Effector CD4-positive, alpha-beta T cell (primary cell): ENCODE data around the gene PDCD2L.
A peak's percentile ranks its signal among the peaks of the same experiment; 100 is the strongest.
"Not testable (repeated sequence)": the region's sequence is repeated elsewhere in the genome, so short reads cannot be mapped to it uniquely, and the experiment has no call there.

Source experiments
- DNase-seq: peaks from one replicate; pipeline ENCODE4 v3.0.0-alpha.2; 2020
- total RNA-seq: gene quantifications from one replicate; lab custom pipeline; 2026; lab: John Stamatoyannopoulos, UW

Gene PDCD2L, protein sequence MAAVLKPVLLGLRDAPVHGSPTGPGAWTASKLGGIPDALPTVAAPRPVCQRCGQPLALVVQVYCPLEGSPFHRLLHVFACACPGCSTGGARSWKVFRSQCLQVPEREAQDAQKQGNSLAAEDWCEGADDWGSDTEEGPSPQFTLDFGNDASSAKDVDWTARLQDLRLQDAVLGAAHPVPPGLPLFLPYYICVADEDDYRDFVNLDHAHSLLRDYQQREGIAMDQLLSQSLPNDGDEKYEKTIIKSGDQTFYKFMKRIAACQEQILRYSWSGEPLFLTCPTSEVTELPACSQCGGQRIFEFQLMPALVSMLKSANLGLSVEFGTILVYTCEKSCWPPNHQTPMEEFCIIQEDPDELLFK
- total RNA-seq = 2.3 reads per million, percentile 5 among the genes with 10 or more reads in this experiment

DNA sequence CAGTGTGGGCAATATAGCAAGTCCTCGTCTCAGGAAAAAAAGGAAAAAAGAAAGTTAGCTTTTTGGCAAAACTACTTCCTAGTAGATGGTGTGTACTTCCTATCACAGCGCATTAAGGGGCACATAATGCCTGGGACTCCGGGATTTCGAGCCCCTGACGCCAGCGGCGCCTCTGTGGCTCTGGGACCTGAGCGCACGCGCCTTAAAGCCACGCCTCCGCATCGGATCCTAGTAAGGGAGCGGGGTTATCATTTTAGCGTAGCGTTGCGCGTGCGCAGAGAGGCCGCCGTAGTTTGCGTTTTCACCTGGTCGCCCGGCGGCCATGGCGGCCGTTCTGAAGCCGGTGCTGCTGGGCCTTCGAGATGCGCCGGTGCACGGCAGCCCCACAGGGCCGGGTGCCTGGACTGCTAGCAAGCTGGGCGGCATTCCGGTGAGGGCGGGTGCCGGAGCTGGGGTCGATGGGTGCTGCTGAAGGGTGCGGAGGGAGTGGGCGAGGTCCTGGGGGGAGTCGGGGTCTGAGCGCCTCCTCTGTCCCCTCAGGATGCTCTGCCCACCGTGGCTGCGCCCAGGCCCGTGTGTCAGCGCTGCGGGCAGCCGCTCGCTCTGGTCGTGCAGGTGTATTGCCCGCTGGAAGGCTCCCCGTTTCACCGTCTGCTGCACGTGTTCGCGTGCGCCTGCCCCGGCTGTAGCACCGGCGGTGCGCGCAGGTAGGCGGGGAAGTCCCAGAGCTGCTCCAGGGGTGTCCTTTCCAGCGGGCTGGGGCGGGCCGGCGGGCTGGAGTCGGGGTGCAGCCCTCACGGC is at the start of gene PDCD2L:
TSS of gene PDCD2L (plus strand) at position 291 of the 801 bp plus-strand sequence. CDS start at position 323, 32 bp downstream.
- peak; percentile 92 for DNase-seq

DNA sequence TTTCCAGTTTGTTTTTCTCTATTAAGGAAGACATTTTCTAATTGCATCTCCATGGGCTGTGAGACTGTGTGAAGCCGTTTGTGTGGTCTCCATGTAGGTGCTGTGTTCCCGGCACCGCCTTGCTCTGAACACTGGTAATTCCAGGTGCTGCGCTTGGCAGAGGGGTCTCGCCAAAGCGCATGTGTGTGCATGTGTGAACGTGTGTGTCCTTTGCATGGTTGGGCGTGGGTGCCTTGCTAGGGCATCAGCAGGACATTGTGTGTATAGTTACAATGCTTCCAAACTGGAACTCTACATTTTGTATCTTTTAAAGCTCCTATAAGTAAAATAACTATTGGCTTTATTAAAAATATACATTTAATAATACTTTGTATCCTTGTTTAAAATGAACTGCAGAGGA is 49.0 kb upstream of the PDCD2L start:
- no peak for DNase-seq

DNA sequence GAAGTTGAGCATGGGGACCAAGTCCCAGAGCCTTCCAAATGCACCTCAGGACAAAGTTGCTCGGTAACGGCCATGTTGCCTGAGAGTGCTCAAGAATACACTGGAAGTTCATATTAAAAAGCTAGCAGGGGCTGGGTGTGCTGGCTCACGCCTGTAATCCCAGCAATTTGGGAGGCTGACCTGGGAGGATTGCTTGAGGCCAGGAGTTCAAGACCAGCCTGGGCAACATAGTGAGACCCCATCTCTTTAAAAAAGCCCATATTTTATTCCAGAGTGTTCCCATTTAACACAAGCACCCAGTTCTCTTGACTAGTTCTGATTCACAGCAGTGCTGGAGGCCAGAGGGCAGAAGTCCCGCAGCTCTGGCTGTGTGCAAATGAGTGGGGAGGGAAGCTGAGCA is 47.3 kb upstream of the PDCD2L start:
- DNase-seq = no peak

DNA sequence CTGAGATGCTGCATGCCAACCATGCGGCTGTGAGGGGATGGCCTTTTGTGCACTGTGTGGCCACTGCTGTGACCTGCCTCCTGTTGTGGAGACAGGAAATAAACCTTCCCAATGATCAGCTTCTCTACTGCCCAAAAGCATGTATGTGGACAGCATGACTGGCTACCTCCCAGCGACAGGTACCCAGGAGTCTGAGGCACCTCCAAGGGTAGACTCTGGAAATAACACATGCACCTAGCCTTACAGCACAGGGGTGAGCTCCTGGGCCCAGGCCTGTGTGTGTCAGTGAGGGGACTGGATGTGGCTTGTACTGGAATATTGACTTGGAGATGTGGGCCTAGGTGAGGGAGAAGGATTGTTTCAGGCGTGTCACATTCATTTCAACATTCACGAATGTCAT is 46.8 kb upstream of the PDCD2L start:
- DNase-seq = no peak

DNA sequence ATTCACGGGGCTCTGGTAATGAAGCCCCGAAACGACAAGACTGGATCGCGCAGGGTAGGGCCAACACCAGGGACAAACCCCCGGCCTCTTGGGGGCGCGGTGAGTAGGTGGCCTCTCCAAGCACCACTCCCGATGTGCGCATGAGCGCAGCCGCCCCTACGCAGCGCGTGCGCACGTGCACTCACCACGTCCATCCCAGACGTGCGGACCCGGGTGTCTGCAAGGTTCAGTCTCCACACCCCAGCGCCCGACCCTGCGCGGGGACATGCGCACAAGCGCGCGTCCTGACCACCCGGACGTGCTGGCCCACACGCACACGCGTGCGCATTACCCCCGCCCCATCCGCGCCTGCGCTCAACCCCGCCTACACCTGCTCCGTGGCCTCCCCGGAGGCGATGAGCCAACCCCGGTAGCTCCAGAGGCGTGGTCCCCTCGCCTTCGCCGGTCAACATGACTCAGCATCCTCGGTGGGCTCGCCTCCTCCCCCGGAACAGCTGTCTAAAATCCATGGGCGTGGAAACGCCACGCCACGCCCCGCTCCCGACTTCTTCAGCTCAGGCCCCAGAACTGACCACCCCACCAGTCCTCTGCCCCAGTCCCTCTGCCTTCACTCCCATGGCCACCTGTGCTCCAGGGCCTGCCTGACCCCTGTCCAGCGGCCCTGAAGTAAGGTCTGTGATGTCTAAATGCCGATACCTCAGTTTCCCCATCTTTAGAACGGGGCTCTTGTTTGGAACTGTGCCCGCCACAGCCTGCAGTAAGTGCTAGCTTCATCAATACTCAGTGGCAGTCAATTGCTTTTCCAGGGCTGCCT is 44.9 kb upstream of the PDCD2L start:
- peak; percentile 80 for DNase-seq

DNA sequence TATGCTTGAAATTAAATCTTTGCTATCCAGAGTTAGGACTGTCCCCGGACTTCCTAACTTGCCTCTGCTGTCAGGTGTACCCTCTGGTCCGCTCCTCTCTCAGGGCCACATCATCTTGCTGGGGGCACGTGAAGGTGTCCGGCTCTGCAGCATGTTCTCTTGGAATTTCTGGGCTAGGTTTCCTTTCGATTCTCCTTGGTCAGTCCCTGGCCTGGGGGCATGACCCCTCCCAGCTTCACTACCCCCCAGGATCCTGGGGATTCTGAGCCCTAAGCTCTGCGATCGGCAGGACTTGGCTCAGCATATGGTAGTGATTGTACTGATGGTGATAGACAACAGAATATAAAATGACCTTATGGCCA is 44.3 kb upstream of the PDCD2L start:
- DNase-seq = no peak

DNA sequence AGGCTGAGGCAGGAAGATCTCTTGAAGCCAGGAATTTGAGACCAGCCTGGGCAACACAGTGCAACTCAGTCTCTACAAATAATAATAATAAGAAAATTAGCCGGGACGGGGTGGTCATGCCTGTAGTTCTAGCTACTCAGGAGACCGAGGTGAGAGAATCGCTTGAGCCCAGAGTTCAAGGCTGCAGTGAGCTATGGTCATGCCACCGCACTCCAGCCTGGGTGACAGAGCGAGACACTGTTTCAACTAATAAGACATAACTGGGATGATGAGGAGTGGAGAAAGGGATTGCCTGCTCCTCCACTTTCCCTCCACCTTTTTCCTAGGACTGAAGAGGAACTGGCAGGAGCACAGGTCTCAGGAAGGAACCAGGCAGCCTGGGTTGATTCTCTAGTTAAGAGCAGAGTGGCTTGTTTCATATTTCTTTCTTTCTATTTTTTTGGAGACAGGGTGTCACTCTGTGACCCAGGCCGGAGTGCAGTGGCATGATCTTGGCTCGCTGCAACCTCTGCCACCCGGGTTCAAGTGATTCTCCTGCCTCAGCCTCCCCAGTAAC is 43.8 kb upstream of the PDCD2L start:
- DNase-seq = no peak

DNA sequence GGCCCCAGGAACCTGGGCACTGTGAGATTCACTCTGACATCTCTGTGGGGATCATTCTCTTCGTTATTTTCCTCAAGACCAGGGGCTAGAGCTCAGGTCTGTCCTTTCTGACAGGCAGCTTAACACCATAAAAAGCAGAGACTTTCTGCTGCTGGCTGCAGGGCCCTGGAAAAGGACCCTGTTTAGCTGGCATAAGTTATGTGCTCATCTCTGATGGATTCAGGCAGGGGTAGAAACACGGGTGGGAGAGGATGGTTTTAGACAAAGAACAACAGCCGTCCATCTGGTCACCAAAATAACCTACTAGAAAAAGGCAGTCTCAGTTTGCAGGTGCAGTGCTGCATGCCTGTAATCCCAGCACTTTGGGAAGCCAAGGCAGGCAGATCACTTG is 41.5 kb upstream of the PDCD2L start:
- DNase-seq = no peak

DNA sequence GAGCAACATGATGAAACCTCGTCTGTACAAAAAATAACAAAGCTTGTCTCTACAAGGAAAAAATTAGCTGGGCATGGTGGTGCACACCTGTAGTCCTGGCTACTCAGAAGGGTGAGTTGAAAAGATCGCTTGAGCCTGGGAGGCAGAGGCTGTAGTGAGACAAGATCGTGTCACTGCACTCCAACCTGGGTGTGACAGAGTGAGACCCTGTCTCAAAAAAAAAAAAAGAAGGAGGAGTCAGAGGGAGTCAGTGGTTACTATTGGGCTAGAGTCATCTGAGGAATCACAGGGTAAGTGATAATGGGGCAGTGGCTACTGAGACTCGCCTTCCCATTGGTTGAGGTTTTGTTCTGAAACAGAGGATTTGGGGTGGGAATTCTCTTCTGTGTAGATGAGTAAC is 41.1 kb upstream of the PDCD2L start:
- no peak for DNase-seq

DNA sequence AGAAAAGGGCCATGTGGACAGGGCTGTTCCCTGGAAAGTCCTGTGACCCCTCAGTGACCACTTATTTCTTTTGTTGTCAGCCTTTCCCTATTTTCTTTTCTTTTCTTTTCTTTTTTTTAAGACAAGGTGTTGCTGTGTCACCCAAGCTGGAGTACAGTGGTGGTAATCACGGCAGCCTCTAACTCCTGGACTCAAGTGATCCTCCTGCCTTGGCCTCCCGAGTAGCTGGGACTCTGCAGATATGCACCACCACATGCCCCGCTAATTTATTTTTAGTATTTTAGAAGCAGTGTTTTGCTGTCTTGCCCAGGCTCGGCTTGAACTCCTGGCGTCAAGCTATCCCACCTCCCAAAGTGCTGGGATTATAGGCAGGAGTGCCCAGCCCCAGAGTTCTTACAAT is 40.3 kb upstream of the PDCD2L start:
- DNase-seq = no peak

DNA sequence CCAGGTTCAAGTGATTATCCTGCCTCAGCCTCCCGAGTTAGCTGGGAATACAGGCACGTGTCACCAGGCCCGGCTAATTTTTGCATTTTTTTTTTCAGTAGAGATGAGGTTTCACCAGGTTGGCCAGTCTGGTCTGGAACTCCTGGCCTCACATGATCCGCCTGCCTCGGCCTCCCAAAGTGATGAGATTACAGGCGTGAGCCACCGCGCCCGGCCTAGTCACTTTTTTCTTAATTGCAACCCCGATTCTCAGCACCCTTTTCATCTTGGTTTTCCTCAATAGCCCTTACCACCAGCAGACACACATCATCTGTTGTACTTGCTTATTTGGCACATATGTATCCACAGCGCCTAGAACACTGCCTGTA is 39.8 kb upstream of the PDCD2L start:
- DNase-seq = no peak

DNA sequence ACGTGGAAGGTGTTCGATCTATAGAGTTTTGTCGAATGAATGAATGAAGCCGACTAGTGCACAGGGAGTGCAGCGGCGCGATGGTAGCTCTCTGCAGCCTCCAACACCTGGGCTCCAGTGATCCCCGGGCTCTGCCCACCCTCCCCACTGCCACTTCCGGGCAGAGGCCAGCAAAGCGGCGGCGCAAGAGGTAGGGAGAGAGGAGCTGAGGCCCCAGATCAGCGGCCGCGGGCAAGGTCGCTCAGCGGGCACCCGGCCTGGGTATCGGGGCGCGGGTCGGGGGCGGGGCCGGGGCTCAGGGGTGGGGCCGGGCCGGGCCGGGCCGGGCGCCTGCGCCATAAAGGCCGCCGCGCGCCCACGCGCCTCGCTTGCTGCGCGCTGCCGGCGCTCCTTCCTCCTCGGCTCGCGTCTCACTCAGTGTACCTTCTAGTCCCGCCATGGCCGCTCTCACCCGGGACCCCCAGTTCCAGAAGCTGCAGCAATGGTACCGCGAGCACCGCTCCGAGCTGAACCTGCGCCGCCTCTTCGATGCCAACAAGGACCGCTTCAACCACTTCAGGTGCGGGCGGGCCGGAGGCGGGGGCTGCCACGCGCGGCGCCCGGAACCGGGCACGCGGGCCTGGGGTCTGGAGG is 39.3 kb upstream of the PDCD2L start, which contains the start of gene GPI:
TSS of gene GPI (plus strand) at position 367 of the 633 bp plus-strand sequence. CDS start at position 438, 71 bp downstream.
- peak; percentile 56 for DNase-seq

DNA sequence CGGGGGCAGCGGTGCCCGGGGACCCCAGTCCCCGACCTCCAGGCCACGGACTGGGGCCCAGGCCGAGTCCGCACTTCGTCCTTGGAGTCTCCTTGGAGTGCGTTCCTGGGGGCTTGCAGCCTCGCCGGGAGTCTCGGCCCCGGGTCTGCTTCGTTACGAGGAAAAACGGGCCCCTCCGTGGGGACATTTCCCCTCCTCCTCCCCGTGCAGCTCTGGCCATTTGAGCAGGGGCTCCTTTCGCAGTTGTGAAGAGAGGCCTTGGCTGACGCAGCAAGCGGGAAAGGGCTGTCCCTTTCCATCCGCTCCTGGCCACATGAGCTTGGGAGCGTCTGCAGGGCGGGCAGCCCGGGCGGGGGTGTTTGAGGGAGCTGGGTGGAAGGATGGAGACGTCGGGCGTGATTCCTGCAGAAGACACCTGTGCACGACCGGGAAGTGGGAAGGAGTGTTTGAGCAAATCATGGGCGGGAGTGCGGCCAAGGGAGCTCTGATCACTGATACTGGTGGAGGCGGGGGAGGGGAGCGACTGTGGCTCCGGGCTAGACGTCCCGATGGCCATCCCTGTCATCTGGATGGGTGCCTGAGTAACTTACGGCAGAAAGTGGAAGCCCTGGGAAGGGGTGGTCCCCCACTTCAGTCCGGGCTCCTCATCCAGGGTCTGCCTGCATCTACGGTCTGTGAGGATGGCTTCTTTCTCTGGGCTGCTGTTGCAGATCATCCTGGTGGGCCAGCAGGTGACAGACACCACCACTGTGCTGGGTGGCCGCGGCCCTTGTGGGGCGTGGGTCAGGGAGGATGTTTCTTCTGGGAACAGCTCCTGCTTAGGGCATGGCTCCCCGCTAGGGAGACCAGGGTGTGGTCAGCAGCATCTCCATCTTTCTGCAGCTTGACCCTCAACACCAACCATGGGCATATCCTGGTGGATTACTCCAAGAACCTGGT is 38.5 kb upstream of the PDCD2L start:
- no peak for DNase-seq

DNA sequence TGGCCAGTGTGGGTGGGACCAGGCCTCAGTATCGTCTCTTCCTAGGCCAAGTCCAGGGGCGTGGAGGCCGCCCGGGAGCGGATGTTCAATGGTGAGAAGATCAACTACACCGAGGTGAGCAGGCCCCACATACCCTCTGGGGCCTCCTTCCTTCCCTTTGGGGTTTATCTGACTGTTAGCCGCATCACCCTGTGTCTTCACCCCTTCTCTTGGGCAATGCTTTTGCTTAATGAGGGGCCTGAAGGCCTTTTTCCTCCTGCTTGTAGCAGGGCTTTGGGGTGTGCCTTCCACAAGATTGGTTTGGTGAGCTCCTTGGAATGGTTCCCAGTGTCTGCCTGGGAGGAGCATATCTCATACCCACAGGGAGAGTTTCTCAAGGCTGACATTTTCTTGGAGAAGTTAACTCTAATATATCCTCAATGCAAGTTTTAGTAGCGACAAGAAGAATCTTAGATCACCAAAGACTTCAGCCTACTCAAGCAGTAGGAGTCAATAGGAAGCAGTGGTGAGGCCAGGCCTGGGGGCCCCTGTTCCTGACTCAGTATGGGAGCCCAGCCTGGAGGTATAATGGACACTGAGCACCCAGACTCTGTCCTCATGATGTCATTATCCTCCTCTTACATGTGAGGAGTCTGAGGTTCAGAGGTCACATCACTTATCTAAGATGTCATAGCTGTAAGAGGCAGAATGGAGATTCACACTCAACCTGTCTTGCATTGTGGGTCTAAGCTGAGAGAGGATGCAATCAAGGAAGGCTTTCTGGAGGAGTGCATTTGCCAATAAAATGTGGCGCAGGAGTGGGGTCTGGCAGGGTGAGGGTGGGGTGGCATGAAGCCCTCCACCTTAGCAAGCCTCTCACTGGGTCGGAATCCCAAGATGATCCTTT is 37.2 kb upstream of the PDCD2L start:
- DNase-seq = no peak

DNA sequence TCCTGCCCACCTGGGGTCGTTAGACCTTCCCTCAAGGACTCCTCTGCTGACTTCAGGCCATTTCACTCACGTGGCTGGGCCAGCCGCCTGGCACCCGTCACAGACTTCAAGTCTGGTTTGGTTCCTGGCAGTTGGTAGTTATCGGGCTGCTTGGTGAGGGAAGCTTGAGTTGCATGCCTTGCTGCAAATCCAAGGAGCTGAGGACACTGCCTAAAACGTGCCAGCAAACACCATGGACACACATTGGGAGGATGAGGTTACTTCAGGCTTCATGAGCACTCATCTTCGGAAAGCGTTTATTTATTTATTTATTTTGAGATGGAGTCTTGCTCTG is 36.6 kb upstream of the PDCD2L start:
- DNase-seq = no peak

DNA sequence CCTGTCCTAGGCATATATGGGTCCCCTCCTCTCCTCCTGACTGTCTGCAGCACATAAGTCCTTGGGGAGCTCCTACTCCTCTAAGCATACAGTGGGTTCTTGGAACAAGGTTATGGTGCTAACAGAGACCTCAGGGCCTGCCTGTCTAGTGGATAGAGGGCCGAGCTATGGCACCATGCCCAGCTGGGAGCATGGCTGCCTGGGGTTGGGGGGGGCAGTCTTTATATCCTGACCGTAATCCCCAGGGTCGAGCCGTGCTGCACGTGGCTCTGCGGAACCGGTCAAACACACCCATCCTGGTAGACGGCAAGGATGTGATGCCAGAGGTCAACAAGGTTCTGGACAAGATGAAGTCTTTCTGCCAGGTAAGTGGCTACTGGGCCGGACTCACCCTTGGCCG is 35.9 kb upstream of the PDCD2L start:
- DNase-seq = no peak

DNA sequence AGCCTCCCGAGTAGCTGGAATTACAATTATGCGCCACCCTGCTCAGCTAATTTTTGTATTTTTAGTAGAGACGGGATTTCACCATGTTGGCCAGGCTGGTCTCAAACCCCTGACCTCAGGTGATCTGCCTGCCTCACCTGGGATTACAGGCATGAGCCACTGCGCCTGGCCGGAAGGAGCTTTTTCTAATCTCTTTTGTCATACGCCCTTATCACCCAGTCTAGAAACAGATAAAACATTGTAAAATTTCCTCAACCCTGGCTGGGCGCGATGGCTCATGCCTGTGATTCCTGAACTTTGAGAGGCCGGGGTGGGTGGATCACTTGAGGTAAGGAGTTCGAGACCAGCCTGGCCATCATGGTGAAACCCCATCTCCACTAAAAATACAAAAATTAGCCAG is 35.0 kb upstream of the PDCD2L start:
- not testable (repeated sequence) for DNase-seq

DNA sequence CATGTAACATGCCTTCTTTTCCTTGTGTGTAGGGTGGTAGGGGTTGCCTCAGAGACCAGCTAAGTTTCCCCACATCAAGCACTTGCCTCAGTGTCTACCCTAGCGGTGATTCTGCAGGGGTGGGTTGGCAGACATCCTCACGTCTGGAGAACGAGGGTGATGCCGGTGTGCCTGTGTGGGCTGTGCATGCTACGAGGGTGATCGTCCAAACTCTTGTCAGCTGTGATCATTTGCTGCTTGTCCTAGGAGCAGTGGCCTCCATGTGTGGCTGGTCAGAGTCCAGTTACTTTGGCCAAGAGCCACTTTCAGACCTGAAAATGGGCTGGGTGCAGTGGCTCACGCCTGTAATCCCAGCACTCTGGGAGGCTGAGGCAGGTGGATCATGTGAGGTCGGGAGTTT is 34.1 kb upstream of the PDCD2L start:
- no peak for DNase-seq

DNA sequence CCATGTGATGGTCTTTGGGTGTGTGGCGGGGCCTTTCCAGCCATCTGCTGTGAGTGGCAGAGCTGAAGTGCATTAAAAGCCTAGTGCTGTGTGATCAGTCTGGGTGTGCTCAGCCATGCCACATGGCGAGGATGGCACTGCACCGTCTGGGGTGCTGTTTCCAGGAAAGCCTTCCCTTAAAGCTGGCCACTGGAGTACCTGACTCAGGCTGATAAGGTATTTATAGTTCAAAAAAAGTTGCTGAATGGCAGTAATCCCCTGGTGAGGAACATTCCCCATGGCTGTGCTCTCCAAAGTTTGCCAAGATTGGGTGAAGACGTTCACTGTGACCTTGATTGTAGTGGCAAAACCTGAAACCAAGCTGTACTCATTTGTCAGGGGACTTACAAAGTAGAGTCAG is 33.2 kb upstream of the PDCD2L start:
- DNase-seq = no peak

DNA sequence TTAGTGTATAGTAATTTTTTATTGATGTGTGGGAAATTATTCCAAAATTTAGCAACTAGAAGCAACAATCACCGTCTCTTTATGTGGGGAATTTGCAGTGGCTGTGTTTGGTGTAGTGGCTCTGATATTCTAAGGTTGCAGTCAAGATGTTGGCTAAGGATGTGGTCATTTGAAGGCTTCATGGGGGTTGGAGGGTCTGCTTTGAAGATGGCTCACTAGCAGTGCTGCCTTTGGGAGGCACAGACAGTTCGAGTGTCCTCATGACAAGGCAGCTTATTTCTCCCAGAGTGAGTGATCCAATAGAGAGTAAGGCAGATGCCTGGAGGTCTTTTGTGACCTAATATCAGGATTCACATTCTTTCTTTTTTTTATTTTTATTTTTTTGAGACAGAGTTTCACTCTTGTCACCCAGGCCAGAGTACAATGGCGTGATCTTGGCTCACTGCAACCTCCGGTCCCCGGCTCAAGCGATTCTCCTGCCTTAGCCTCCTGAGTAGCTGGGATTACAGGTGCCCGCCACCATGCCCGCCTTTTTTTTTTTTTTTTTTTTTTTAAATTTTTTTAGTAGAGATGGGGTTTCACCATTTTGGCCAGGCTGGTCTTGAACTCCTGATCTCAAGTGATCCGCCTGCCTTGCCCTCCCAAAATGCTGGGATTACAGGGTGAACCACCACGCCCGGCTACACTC is 30.5 kb upstream of the PDCD2L start:
- DNase-seq = no peak
